GM21529 (cell line): Measurements from ENCODE around the gene B3GLCT.

ENCODE experiments used
- ATAC-seq: cut with Tn5 transposase; IDR thresholded peaks from one replicate; pipeline ENCODE4 v1.9.1; 2021; ENCODE audit not compliant: unreplicated experiment

Gene B3GLCT

GRCh38 chr13:31221057-31221456 is 21.3 kb downstream of the B3GLCT start:
- ATAC-seq: no peak

DNA sequence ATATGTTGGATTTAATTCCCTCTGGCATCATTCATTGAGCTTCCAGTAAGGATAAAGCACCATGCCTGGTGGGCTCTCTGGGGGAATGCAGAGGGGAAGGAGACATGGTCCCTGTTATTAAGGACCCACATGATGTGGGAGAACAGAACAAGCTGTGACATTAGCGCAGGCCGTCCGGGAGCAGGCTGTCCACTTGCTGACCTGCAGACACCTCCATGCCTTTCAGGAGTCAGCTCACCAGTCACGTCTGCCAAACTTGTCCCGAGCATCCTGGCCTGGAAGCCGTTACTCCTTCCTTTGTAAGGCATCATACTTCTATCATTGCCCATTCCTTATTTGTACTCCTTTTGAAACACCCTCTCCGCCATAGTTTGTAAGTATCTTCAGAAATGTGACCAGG is 23.4 kb downstream of the B3GLCT start:
- no peak for ATAC-seq

DNA sequence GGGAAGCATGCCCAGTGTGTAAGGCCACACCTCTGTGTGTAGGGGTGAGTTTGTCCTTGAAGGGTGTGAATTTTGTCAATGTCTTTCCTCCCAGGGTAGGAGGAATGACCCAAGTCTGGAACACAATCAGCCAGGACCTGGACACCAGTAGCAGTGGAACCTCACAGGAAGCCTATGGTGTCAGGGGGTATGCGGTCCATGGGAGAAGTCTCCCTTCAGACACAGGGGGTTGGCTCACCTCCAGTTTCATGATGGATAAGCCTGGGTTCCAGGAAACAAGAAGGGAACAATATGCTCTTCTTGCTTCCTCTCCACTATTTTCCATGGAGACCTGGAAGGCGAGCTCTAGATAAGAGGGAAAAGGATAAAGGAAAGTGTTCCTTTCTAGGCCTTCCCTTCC is 23.9 kb downstream of the B3GLCT start:
- no peak for ATAC-seq

DNA sequence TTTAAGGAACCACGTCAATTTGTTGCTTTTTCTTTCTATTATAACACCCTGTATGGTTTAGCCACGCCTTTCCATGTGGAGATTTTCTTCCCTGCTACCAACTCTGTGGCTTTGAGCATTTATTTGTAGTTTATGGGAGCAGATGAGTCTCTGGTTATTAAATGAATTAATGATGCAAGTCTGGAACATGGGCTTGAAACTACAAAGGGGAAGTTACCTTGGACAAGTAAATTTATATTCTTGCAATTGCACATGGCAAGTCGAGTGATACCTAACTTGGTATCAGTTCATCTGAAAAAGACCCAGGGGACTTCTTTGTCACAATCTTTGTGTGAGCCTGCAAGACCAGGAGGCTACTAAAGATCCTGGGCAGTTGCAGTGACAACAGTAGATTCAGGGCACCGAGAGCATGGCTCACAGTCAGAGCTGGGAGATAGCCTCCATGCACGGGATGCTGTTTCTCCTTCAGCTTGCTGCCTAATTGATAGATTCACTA is 24.4 kb downstream of the B3GLCT start:
- ATAC-seq: no peak

DNA sequence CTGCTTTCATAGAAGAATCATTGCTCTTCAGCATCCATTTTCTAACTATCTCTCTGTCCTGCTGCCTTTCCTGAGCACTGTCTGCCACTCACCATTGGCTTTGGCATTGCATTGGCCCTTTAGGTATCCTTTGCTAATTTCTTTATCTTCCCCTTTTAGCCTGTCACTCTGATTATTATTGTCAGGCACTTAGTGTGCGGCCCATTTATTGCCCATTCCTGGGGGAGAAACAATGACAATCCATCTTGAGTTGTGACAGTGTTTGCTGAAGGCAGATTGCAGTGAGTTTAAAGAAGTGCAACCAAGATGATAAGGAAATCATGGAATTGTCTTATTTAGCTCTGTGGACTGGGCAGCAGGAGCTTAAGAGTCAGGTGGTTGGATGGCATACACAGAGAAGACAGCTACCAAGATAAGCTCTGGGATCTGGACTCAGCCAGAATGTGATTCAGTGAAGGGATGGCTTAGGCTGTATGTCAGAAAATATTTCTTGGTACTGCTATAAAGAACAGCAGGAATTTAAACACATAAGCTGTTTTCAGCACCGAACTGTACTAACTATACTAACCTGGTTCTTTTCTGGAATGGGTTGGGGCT is 25.3 kb downstream of the B3GLCT start:
- no peak for ATAC-seq

DNA sequence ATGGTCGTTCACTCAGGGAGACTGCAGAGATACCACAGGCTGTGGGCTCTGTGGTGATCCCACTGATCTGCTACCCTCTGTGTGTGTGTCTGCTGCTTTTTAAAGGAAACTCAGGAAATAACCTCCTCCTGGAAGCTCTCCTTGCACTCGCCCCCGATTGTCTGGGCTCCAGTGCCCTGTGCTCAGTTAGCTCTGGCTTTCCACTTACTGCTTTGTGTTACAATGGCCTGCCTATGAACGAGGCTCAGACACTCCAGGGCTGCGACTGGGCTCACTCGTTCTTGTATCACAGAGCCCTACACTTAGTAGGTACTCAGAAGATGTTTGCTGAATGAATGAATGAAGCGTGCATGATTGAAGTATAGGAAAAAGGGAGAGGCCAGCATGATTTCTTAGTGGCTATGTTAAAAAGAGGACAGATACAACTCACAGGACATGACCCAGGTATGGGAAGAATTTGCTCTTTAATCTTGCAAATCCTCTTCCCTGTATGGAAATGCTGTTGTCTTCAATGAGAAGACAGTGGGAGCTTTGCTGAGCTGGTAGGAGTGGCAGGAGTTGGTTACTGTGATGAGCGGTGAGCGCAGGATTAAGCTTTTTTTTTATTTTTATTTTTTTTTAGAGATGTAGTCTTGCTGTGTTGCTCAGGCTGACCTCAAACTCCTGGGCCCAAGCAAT is 26.4 kb downstream of the B3GLCT start:
- no peak for ATAC-seq

- ATAC-seq: no peak
Observed at GRCh38 chr13:31227063-31227462, 27.3 kb downstream of the B3GLCT start.

DNA sequence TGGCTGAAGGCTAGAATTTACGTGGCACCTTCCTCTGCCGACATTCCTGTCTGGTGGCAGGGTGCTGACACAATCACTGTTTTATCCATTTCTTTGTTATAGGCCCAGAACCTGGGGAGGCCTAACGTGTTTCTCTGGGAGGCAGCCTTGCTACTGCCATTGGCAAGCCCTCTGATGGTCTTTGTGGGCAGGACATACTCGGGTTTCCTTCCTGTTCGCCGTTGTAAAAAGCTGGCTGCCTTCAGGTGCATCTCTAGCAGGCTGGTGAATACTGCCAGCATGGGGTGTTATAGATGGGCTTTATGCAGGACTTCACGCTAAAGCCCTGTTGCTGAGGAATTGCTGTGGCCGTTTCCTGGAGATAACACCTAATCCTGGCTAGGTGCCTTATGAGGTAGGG is 28.1 kb downstream of the B3GLCT start:
- ATAC-seq: no peak

GRCh38 chr13:31234729-31235128 is 35.0 kb downstream of the B3GLCT start:
- no peak for ATAC-seq

- ATAC-seq: no peak
Observed at GRCh38 chr13:31236211-31236786, 36.5 kb downstream of the B3GLCT start.

GRCh38 chr13:31240921-31241320 is 41.1 kb downstream of the B3GLCT start:
- ATAC-seq: no peak

DNA sequence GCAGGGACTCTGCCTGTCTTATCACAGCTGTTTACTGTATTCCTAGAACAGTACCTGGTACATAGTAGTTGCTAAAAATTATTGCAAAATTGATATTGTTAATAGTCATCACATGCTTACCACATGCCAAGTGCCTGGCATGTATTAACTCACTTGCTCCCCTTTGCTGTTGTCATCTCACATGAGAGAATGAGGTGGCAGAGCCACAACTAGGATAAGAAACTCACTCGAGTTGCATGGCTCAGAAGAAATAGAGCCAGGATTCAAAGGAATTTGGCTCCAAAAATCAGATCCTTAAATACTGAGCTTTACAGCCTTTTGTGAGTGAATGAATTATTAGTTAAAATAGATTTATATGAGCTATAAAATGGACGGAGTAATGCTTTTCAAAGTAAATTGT is 42.6 kb downstream of the B3GLCT start:
- no peak for ATAC-seq

DNA sequence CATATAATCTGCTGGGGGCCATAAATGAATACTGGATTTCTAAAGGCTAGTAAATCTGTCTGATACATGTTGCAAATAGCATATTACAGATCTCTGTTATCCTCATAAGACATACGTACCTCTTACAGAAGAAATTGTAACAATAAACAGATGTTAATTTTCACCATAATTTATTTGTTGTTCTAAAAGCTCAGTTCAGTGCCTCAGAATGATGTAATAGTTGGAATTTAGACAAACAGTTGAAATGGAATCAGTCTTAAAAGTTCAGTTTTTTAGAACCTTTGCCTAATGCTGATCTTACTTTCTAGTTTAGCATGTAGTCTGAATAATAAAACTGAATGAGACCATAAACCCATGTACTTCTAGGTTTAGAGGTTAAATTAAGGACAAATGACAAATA is 43.1 kb downstream of the B3GLCT start:
- ATAC-seq: no peak

GRCh38 chr13:31245598-31246373 is 46.0 kb downstream of the B3GLCT start:
- no peak for ATAC-seq

GRCh38 chr13:31246918-31247317 is 47.1 kb downstream of the B3GLCT start:
- ATAC-seq: no peak

DNA sequence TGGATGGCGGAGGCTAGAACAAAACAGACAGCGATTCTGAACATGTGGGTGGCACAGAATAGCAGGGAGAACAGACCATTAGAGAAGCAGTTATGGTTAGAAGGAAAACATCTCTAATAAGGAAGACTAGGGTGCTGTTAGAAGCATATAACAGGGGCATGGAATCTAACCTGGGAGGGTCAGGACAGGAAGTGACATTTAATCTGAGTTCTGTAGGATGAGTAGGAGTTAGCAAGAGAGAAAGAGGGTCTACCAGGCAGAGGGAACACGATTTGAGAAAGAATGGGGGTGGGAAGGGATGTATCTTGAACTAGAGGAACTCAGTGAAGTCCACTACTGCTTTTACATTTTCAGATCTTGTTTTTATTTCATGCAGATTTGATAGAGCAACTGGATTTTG is 48.6 kb downstream of the B3GLCT start:
- ATAC-seq: no peak

- ATAC-seq: no peak
Observed at GRCh38 chr13:31248965-31249539, 49.3 kb downstream of the B3GLCT start.

- ATAC-seq: no peak
Observed at GRCh38 chr13:31250435-31250834, 50.7 kb downstream of the B3GLCT start.

GRCh38 chr13:31261241-31261640 is 61.5 kb downstream of the B3GLCT start:
- no peak for ATAC-seq

- ATAC-seq: no peak
Observed at GRCh38 chr13:31263346-31263745, 63.6 kb downstream of the B3GLCT start.

GRCh38 chr13:31264151-31264550 is 64.4 kb downstream of the B3GLCT start:
- ATAC-seq: no peak
